Mucosa of stomach (tissue), 1 donor: Measurements from ENCODE around the gene LARGE1.

Experiments used
- H3K27me3 ChIP-seq: one replicate; pipeline ENCODE4 v1.7.0; 2013; ENCODE audit warnings: mild to moderate bottlenecking, low read length; ENCODE audit not compliant: control insufficient read depth, insufficient read depth
- H3K36me3 ChIP-seq: one replicate; pipeline ENCODE4 v1.7.0; 2013; ENCODE audit warnings: low read length; ENCODE audit not compliant: control insufficient read depth, insufficient read depth
- H3K4me1 ChIP-seq: one replicate; pipeline ENCODE4 v1.7.0; 2013; ENCODE audit warnings: mild to moderate bottlenecking, low read length; ENCODE audit not compliant: control insufficient read depth, insufficient read depth
- H3K4me3 ChIP-seq: one replicate; pipeline ENCODE4 v1.7.0; 2013; ENCODE audit warnings: low read length
- H3K9ac ChIP-seq: one replicate; pipeline ENCODE4 v1.7.0; 2013; ENCODE audit warnings: mild to moderate bottlenecking, low read length, moderate library complexity
- H3K9me3 ChIP-seq: one replicate; pipeline ENCODE4 v1.7.0; 2013; ENCODE audit warnings: mild to moderate bottlenecking, low read length, moderate library complexity; ENCODE audit not compliant: control insufficient read depth
- donor health status: Pancreatic carcinoma.

LARGE1 gene

DNA sequence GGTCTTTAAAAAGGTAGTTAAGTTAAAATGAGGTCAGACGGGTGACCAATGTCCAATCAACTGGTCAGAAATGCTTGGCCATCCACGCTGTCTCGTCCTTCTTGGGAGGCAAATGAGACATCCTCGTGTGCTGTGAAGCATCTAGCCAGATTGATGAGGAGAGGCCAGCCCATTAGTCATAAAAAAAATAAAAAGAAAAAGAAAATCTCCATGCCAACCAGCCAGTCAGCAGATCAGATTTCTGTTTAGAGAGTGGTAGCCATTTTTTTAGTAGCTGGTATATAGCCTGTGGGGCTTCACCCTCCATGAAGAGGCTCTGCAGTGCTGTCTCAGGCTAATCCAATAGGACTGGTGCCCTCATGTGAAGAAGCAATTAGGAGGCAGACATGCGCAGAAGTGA, 519.0 kb downstream of the LARGE1 start:
- H3K9ac ChIP-seq, result no peak overlapping the region
- no peaks in the 10 kb centered on the region for H3K4me1 ChIP-seq
- H3K36me3 ChIP-seq, result no peaks in the 10 kb centered on the region
- no peaks in the 10 kb centered on the region for H3K27me3 ChIP-seq
- H3K4me3 ChIP-seq, result no peak overlapping the region
- H3K9me3 ChIP-seq, result no peaks in the 10 kb centered on the region

DNA sequence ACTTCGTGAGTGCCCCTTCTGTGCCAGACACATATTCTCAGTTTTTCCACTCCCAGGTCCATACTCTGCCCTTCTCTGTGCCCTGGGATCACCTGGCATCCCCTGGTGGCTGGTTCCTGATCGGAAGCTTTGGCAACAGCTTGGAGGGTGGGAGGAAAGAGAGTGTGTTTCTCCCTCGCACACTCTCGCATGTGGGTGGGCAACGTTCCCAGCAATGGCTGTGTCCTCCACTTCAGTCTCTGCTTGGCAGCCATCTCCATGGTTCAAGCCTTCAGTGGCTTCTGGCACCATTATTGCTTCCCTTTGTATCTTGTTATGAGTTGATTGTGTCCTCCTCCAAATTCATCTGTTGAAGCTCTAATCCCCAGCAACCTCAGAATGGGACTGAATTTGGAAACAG, 519.4 kb downstream of the LARGE1 start:
- Histone ChIP-seq H3K27me3 (no peaks in the 10 kb centered on the region), H3K4me3 (no peak overlapping the region), H3K4me1 (no peaks in the 10 kb centered on the region), H3K9me3 (no peaks in the 10 kb centered on the region), H3K36me3 (no peaks in the 10 kb centered on the region), H3K9ac (no peak overlapping the region)

DNA sequence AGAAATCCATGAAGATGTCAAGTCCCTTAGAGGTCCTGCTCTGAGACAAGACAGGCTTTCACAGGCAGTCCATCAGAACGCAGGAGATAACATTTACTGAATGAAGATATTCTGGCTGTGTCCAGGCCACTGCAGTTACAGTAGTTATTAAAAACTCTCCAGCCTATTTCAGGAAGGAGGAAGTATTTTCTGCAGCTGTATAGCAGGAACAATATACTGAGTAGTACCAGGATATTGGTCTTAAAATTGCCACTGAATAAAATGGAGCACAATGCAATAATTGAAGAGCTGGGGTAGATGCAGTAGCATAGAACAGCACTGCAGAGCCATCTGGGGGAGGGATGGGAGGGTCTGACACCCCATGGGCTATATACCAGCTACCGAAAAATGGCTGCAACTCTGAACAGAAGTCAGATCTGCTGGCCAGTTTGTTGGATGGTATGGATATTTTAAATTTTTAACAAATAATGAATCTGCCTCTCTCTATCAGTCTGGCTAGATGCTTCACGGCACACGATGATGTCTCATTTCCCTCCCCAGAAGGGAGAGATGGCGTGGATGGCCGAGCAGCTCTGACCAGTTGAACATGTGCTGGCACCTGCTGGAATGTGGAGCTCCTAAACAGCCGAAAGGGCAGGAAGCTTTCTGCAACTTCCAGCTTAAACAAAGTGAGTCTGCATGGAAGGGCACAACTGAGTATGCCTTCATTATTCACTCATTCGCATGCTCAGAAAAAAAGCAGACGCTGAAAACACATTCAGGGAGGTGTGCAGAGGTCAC, 520.0 kb downstream of the LARGE1 start:
- Histone ChIP-seq H3K9ac (no peak overlapping the region), H3K9me3 (no peaks in the 10 kb centered on the region), H3K4me1 (no peaks in the 10 kb centered on the region), H3K36me3 (no peaks in the 10 kb centered on the region), H3K4me3 (no peak overlapping the region), H3K27me3 (no peaks in the 10 kb centered on the region)

DNA sequence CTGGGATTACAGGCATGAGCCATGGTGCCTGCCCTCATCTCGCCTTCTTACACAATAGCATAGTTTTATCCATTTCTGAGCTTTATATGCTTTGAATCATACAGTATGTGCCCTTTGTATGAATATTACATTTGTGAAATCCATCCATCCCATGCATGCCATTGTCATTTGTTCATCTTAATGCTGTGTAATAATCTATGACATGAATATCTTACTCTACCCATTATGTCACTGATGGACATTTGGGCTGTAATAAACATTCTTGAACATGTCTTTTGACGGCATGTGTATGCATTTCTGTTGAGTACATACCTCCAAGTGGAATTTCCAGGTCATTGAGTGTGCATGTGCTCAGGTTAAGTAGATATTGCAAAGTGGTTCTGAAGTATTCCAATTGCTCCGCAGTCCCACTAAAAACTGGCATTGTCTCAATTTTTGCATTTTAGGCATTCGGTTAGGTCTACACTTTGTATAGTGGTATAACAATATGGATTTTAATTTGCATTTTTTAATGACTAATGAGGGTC, 522.8 kb downstream of the LARGE1 start:
- Histone ChIP-seq H3K4me3 (no peak overlapping the region), H3K9me3 (no peaks in the 10 kb centered on the region), H3K36me3 (no peaks in the 10 kb centered on the region), H3K27me3 (no peaks in the 10 kb centered on the region), H3K9ac (no peak overlapping the region), H3K4me1 (no peaks in the 10 kb centered on the region)

DNA sequence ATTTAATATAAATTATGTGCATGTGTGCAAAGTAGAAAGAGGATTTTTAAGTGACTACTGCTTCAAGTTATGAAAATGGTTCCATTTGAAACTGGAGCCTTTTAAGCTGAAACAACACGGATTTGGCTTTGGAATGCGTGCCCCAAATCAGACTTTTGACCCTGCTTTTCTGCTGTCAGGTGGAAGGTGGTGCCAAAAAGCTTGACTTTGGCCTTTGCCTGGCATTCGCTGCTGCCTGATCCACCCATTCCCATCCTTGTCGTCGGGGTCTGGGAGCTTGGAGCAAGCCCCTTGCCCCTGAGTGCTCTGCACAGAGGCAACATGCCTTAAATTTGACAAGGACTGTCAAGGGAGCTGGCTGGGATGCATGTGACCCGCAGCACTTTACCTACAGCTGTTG, 526.8 kb downstream of the LARGE1 start:
- Histone ChIP-seq H3K27me3 (no peaks in the 10 kb centered on the region), H3K9me3 (no peaks in the 10 kb centered on the region)

DNA sequence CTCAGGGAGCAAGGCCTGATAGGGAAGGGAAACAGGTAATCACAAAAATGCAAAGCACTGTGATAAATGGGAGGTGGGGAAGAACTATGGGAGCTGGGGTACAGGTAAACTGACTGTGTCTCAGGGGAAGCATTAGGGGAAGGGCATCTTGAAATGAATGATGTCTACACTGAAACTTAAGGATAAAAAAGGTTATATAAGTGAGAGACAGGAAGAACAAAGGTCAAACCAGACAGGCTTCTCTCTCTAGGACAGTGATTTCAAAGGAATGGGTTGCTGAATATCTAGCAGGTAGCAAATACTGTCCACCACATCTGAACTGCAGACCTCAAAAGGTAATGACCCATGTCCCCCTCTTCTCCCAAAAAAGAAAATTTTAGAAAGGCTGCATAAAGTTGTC, 529.0 kb downstream of the LARGE1 start:
- no peaks in the 10 kb centered on the region for H3K27me3 ChIP-seq

More for the DNA sequence above, 526.8 kb downstream of the LARGE1 start:
- no peak overlapping the region for H3K9ac ChIP-seq
- no peak overlapping the region for H3K4me3 ChIP-seq
- no peaks in the 10 kb centered on the region for H3K4me1 ChIP-seq
- no peaks in the 10 kb centered on the region for H3K36me3 ChIP-seq

DNA sequence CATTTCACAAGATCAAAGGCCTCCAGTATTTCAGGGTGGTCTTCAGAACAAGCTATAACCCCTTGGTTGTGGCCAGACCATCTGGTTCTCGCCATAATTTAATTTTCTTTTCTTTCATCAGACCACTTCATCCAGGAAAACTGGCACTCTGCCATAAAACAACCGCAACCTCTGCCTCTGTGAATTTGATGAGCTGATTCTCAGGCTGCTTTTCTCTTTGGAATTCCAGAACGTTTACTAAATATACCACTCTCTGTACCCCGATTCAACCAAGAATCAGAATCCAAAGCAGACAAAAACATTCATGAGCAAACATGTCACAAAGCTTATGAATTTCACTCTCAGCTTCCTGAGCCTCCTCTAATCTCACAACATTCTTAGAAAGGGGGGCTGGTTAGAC, 530.3 kb downstream of the LARGE1 start:
- H3K4me1 ChIP-seq, result no peaks in the 10 kb centered on the region
- no peak overlapping the region for H3K9ac ChIP-seq
- H3K36me3 ChIP-seq, result no peaks in the 10 kb centered on the region
- no peaks in the 10 kb centered on the region for H3K9me3 ChIP-seq
- H3K27me3 ChIP-seq, result no peaks in the 10 kb centered on the region
- no peak overlapping the region for H3K4me3 ChIP-seq

More for the DNA sequence above, 529.0 kb downstream of the LARGE1 start:
- no peaks in the 10 kb centered on the region for H3K36me3 ChIP-seq
- H3K4me3 ChIP-seq, result no peak overlapping the region
- H3K4me1 ChIP-seq, result no peaks in the 10 kb centered on the region
- H3K9me3 ChIP-seq, result no peaks in the 10 kb centered on the region
- H3K9ac ChIP-seq, result no peak overlapping the region

DNA sequence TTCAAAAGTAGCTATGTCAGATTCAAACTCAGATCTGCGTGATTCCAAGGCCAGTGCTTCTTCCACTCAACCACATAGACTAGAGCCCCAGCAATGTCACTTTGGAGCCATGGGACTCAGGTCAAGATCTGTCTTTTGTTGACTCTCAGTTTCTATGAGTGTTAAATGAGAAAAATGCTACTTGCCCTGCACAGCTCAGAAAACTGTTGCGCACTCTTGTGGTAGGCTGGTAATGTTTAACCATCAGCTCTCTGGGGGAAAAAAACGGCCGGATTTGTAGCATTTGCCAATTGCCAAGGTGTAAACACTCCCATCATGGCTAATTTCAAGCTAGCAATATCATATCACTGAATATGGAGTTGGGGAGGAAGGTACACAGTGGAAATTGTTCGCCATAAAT, 534.0 kb downstream of the LARGE1 start:
- Histone ChIP-seq H3K9me3 (no peaks in the 10 kb centered on the region), H3K27me3 (no peaks in the 10 kb centered on the region), H3K4me3 (no peak overlapping the region), H3K36me3 (no peaks in the 10 kb centered on the region), H3K4me1 (peaks cover 1% of the 10 kb centered on the region), H3K9ac (no peak overlapping the region)

DNA sequence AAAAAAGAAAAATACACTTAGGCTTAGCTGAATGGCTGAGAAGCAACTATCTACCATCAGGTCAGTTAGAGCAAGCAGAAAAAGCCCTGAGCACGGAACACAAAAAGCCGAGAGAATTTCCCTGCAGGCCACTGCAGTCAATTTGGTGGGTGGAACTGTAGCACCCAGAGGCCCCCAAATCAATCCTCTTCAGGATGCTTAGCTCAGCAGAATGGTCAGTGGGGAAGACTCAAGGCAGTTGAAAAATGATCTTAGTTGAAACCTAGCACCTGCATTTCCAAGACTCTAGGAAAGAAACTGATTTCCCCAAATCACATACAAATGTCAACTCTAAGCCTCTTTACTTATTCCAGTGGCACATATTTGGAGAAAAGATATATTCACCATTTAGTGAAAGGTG, 534.7 kb downstream of the LARGE1 start:
- Histone ChIP-seq H3K4me1 (peaks cover 6% of the 10 kb centered on the region), H3K9ac (no peak overlapping the region), H3K36me3 (no peaks in the 10 kb centered on the region), H3K9me3 (no peaks in the 10 kb centered on the region), H3K27me3 (no peaks in the 10 kb centered on the region), H3K4me3 (no peak overlapping the region)

DNA sequence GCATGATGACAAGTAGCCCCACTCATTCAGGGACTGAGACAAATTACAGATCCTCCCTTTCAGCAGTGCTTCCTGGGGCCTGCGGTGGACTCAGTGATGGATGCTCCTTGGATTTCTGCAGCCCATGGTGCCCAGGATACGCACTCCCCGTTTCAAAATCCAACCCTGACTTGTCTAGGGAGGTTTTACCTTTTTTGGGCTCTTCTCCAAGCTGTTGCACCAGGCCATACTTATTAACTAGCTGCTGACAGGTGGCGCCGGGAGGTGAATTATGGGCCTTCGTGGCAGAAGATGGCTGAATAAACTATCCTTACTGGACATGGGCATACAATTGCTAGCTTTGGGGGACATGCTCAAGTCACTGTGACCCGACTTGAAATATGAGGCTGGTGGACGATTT, 537.8 kb downstream of the LARGE1 start:
- H3K4me1 ChIP-seq, result peaks cover 6% of the 10 kb centered on the region
- H3K4me3 ChIP-seq, result no peak overlapping the region
- no peaks in the 10 kb centered on the region for H3K9me3 ChIP-seq
- H3K27me3 ChIP-seq, result no peaks in the 10 kb centered on the region
- no peaks in the 10 kb centered on the region for H3K36me3 ChIP-seq
- H3K9ac ChIP-seq, result no peak overlapping the region

DNA sequence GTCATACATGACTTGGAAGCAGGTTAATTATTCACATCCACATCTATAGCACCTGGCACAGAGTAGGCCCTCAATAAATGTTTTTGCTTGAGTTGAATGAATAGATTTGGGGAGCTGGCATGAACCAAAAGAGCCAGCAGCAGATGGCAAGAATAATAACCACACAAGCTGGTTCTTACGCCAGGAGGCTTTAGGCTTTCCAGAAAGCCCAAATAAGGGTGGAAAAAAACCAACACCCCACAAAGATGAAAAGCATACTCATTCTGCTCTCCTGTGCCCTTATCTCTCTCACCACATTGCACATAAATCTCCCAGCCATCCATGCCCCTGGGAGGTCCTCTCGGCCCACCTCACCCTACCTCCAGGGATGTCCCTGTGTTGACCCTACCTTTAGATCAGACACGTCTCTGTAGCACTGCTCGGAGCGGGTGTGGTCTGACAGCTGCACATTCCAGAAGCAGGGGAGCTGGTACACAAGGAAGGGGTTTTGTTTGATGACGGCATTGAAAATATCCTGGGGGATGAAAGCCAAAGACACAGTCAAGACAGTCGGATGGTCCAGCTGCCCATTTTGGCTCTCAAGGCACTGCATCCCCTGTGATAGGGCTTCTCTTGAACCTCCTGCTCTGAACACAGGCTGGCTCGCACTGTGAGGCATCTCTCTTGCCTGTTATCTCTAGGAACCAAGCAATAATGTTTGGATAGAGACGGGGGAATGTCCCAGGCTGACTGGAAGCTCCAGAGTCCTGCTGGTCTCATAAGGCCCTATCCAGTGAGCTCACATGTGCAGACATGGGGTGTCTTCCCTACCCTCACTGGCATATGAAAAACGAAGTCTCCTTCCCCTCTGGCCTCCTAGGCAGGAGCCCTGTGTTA, 538.5 kb downstream of the LARGE1 start:
- Histone ChIP-seq H3K36me3 (no peaks in the 10 kb centered on the region), H3K9me3 (no peaks in the 10 kb centered on the region), H3K4me3 (no peak overlapping the region), H3K4me1 (peaks cover 6% of the 10 kb centered on the region), H3K27me3 (no peaks in the 10 kb centered on the region), H3K9ac (no peak overlapping the region)
